Stimulated activated naive CD8-positive, alpha-beta T cell treated with anti-CD3 and anti-CD28 coated beads, Interleukin-15, amount 100 ng/mL, for 72 hours (primary cell): ENCODE results near the gene RANBP17.
"Not testable (repeated sequence)": the region's sequence is repeated elsewhere in the genome, so short reads cannot be mapped to it uniquely, and the experiment has no call there.

Experiments used
- ATAC-seq: fragments of 150-1000 bp; cut with Tn5 transposase; 2 replicates; pipeline ENCODE4 v1.10.0; 2021; ENCODE audit warnings: mild to moderate bottlenecking, moderate library complexity
- DNase-seq, 2 donors: peaks; one replicate each; pipeline ENCODE4 v3.0.0; 2021 to 2022
- H3K27ac Mint-ChIP-seq, 2 donors: one replicate each; pipeline ENCODE4 v1.8.0; 2022; ENCODE audit warnings: mild to moderate bottlenecking in 2 of 2, mixed read lengths in 2 of 2, moderate library complexity in 2 of 2
- H3K27me3 Mint-ChIP-seq: one replicate; pipeline ENCODE4 v1.8.0; 2022; ENCODE audit warnings: mixed read lengths
- H3K4me1 Mint-ChIP-seq: one replicate; pipeline ENCODE4 v1.8.0; 2022; ENCODE audit warnings: mild to moderate bottlenecking, mixed read lengths
- H3K4me3 Mint-ChIP-seq, 2 donors: one replicate each; pipeline ENCODE4 v1.8.0; 2022; ENCODE audit warnings: mild to moderate bottlenecking in 2 of 2, mixed read lengths in 2 of 2, moderate library complexity in 1 of 2
- H3K9me3 Mint-ChIP-seq, 2 donors: one replicate each; pipeline ENCODE4 v1.8.0; 2022; ENCODE audit warnings: mixed read lengths in 2 of 2

Gene RANBP17

DNA sequence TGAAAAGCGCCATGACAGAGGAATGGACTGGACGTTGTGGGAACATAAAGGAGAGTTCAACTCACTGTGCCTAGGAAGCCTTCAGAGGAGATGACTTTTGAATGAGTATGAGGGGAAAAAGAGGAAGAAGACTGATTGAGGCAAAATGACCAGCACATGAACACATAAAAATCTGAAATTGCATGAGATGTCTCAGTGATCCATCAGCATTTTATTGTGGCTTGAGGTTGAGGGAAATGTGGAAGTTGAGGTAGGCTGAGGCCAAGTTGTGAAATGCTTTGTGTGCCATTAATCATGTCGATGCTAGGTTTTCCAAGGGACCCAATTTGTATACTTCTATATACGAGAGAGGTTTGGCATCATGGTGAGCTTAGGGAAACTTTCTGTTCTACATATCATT is 306.4 kb downstream of the RANBP17 start:
- no peak overlapping the region for H3K4me3 Mint-ChIP-seq
- no peaks in the 10 kb centered on the region for H3K9me3 Mint-ChIP-seq
- ATAC-seq, result no peak
- no peaks in the 10 kb centered on the region for H3K4me1 Mint-ChIP-seq
- DNase-seq, result no peak
- H3K27me3 Mint-ChIP-seq, result no peaks in the 10 kb centered on the region
- no peak overlapping the region for H3K27ac Mint-ChIP-seq

DNA sequence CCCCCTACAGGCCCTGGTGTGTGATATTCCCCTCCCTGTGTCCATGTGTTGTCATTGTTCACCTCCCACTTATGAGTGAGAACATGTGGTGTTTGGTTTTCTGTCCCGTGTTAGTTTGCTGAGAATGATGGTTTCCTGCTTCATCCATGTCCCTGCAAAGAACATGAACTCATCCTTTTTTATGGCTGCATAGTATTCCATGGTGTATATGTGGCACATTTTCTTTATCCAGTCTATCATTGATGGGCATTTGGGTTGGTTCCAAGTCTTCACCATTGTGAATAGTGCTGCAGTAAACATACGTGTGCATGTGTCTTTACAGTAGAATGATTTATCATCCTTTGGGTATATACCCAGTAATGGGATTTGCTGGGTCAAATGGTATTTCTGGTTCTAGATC is 313.1 kb downstream of the RANBP17 start:
- H3K9me3 Mint-ChIP-seq, H3K4me3 Mint-ChIP-seq, H3K27ac Mint-ChIP-seq, ATAC-seq, DNase-seq, H3K4me1 Mint-ChIP-seq: not testable (repeated sequence)
- H3K27me3 Mint-ChIP-seq, result peaks cover 11% of the 10 kb centered on the region

DNA sequence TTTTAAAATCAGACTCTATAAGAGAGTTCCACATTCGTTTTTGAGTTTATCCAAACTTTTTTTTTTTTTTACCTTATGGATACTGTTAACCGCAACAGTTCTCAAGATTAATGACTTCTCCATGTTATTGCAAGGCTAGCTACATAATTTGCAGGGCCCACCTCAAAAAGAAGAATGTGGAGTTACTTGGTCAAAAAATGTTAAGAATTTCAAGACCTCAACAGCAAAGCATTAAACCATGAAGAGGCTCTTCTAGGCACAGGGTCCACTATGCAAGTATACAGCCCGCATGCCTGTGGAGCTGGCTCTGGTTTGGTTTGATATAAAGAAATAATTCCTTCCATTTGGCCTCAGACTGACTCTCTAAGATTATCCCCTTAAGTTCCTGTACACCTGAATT is 313.9 kb downstream of the RANBP17 start:
- no peak for DNase-seq
- Mint-ChIP-seq H3K4me1 (no peaks in the 10 kb centered on the region), H3K9me3 (no peaks in the 10 kb centered on the region), H3K27me3 (peaks cover 16% of the 10 kb centered on the region), H3K4me3 (no peak overlapping the region), H3K27ac (no peak overlapping the region)
- ATAC-seq, result no peak

DNA sequence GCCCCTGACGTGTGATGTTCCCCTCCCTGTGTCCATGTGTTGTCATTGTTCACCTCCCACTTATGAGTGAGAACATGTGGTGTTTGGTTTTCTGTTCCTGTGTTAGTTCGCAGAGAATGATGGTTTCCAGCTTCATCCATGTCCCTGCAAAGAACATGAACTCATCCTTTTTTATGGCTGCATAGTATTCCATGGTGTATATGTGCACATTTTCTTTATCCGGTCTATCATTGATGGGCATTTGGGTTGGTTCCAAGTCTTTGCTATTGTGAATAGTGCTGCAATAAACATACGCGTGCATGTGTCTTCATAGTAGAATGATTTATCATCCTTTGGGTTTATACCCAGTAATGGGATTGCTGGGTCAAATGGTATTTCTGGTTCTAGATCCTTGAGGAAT is 316.4 kb downstream of the RANBP17 start:
- not testable (repeated sequence) for H3K9me3 Mint-ChIP-seq, H3K4me1 Mint-ChIP-seq, DNase-seq, H3K27ac Mint-ChIP-seq, H3K4me3 Mint-ChIP-seq, ATAC-seq
- H3K27me3 Mint-ChIP-seq, result peaks cover 16% of the 10 kb centered on the region

DNA sequence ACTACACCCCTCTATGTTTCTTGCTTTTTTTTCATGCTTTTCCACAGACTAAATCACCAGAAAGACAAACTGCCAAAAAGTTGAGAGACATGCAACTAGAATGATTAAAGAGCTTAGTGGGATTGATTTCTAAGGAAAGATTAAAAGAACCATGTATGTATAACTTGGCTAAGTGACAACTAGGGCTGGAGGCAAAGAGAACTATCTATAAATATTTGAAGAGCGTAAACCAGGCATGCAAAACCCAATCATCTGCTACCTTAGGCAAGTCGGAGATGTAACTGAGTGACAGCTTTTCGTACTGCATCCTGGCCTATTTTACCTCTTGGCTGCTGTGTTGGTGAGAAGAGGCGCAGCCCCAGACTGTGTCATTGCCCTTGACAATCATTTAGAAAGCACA is 326.2 kb downstream of the RANBP17 start:
- Mint-ChIP-seq H3K27me3 (no peaks in the 10 kb centered on the region), H3K4me3 (no peak overlapping the region), H3K4me1 (no peaks in the 10 kb centered on the region), H3K9me3 (no peaks in the 10 kb centered on the region), H3K27ac (no peak overlapping the region)
- no peak for DNase-seq
- ATAC-seq, result no peak

DNA sequence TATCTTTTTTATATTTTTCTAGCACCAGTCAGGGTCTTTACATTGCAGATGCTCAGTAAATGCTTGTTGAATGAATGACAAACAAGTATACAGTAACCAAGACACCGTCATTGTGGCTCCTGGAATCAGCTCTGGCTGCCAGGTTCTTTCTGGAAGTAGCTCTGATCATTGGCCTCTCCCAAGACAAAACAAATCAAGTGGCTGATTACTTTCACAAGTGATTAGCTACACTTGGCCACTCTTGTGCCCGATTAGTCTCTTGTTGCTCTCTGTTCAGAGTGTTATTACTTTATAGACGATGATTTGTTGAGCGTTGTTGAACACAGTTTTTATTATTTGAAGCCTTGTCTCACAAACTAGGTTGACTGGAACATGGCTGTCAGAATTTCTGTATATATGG is 327.6 kb downstream of the RANBP17 start:
- Mint-ChIP-seq H3K27me3 (no peaks in the 10 kb centered on the region), H3K4me3 (no peak overlapping the region), H3K27ac (no peak overlapping the region), H3K4me1 (no peaks in the 10 kb centered on the region), H3K9me3 (no peaks in the 10 kb centered on the region)
- DNase-seq, result no peak
- ATAC-seq, result no peak

DNA sequence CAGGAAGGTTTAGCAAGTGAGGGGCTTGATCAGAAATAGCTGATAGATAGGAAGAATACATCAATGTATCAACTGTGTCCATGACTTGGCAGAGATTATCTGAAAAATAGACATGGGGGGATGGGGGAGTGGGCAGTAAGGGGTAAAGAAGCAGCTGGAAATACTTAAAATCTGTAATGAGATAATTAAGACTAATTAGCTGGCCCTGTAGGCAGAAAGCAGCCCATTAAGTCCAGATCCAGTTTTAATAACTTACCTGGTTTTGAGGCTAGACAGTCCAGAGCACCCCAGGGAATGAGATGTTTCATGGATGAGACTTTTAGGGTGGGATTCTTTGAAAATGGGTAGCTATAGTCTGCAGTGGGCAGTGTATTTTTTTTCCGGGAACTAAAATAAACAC is 330.3 kb downstream of the RANBP17 start:
- DNase-seq, result no peak
- no peak for ATAC-seq
- no peaks in the 10 kb centered on the region for H3K27me3 Mint-ChIP-seq
- no peaks in the 10 kb centered on the region for H3K9me3 Mint-ChIP-seq
- no peak overlapping the region for H3K27ac Mint-ChIP-seq
- no peaks in the 10 kb centered on the region for H3K4me1 Mint-ChIP-seq
- H3K4me3 Mint-ChIP-seq, result no peak overlapping the region

DNA sequence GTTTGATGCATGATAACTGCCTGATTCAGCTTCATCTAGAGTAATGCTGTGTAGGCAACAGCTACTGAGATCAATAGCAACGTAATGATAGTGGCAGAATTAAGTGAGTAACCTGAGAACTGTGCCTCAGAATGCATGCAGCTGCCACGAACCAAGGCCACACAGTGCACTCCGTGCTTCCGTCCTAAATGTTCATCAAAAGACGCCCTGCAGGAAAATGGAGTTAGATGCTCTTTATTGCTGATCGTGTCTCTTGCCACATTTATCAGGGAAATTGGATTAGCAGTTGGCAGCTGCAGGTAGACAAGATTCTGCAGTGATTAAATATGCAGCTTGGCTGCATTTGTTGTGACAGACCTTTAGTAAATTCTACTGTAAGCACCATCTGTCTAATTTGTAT is 339.5 kb downstream of the RANBP17 start:
- DNase-seq (no peak), ATAC-seq (no peak)
- Mint-ChIP-seq H3K27me3 (no peaks in the 10 kb centered on the region), H3K9me3 (no peaks in the 10 kb centered on the region), H3K27ac (no peak overlapping the region), H3K4me3 (no peak overlapping the region), H3K4me1 (no peaks in the 10 kb centered on the region)

DNA sequence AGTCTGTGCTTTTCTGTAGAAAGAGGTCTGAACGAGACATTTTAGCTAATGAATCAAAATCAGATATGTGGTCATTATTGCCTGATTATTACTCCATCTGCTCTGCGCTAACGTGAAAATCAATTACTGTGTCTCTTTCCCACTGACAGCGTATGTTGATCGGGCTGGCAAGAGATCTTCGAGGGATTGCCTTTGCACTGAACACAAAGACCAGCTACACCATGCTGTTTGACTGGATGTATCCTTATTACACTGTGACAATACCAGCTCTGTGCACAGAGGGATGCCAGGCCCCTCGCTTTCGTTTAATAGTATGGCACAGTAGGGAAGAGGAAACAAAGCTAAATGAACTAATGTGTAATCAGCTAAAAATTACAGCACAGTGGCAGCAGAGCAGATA is 343.6 kb downstream of the RANBP17 start:
- Mint-ChIP-seq H3K4me3 (no peak overlapping the region), H3K9me3 (no peaks in the 10 kb centered on the region), H3K27me3 (no peaks in the 10 kb centered on the region), H3K4me1 (no peaks in the 10 kb centered on the region), H3K27ac (no peak overlapping the region)
- DNase-seq (no peak), ATAC-seq (no peak)

DNA sequence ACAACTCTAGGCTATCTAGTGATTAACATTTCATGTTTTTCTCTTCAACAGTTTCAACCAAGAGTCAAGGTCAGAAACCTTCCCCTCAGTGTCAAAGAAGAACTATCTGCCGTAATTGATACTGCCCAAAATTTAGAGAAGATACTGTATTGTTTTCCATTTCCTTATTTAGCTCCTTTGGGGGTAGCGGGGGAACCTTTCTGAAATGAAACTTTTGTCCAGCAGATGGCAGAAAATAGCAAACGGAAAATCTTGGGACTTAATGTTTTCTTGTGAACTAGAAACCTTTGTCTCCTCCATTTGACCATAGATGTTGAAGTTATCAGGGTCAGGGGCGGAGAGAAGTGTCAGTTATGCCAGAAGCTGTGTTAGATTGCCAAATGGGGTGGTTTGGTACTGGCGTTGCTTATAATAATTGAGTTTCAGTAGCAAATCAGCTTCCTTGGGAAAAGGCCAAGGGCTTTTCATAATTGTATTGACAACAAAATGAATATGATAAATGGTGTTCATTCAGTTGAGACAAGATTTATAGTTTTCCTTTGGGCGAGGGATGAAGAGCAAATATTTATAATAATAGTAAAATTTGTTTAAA is 345.5 kb downstream of the RANBP17 start:
- no peak overlapping the region for H3K27ac Mint-ChIP-seq
- no peak overlapping the region for H3K4me3 Mint-ChIP-seq
- no peaks in the 10 kb centered on the region for H3K4me1 Mint-ChIP-seq
- H3K9me3 Mint-ChIP-seq, result no peaks in the 10 kb centered on the region
- ATAC-seq, result no peak
- no peaks in the 10 kb centered on the region for H3K27me3 Mint-ChIP-seq
- DNase-seq, result peak; percentile 7 to 13

DNA sequence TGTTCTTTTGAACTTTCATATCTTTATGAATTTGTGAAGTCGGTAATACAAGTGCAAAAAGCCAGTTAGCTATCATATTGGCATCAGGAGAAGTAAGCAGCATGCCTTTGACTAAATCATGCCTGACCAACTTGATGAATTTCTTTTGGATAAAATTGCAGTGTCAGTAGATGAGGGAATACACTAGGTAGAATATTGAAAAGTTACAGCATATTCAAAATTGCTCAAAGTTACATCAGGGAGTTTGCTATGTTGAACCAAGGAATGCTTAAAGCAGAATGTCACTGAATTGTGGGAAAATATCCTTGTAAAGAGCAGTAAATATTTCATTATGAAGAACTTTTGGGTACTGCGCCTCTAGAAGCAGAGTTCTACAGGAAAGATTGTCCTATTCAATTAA is 360.1 kb downstream of the RANBP17 start:
- Mint-ChIP-seq H3K9me3 (no peaks in the 10 kb centered on the region), H3K4me1 (no peaks in the 10 kb centered on the region), H3K27me3 (peaks cover 24% of the 10 kb centered on the region), H3K27ac (no peak overlapping the region), H3K4me3 (no peak overlapping the region)
- ATAC-seq (no peak), DNase-seq (no peak)

DNA sequence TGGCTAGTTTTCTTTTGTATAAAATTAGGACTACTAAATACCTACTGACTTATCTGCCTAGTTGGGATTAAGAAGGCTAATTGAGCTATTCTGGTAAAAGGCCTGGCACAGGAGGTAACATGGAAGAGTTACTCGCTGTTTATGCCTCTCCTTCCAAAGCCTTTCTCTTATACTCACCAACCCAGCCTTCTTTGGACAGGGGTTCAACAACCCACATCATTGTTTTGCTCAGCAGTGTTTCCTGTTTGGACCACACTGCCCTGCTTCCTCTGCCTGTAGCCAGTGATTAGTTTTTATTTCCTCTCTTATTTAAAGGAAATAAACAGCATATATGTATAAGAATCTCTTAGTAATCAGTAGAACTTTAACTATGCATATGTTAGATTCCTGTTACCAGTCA is 362.1 kb downstream of the RANBP17 start:
- H3K27me3 Mint-ChIP-seq, result peaks cover 7% of the 10 kb centered on the region
- H3K4me1 Mint-ChIP-seq, result no peaks in the 10 kb centered on the region
- ATAC-seq, result no peak
- no peak for DNase-seq
- H3K4me3 Mint-ChIP-seq, result no peak overlapping the region
- H3K27ac Mint-ChIP-seq, result peak overlapping the region in 1 of 2 donors; percentile 6
- no peaks in the 10 kb centered on the region for H3K9me3 Mint-ChIP-seq

DNA sequence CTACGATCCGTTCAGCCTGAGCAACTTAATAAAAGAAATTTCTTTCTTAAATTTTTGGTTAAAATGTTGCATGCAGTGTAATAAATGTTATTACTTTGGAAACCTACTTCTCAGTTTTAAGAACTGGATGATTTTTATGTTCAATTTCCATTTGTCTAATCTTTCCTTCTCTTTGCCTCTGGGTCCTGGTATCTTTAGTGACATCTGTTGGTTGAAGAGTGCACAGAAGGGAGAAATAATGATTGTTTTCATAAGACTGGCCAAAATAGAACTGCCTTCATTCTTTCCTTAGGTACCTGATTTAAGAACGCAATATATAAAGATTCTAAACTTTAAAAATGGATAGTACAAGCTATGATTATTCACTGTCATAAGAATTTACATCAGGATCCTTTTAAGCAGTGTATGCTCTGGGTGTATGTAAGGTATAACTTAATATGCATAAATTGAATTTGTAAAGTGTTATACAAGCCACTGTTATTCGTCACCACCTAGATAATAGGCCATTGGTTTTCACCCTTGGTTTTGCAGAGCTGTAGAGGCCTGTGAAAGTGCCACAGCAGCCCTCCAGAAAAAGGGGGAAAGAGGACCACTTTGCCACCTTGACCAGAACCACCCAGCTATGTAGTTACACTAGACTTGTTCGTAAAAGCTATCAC is 364.4 kb downstream of the RANBP17 start:
- Mint-ChIP-seq H3K27ac (no peak overlapping the region), H3K27me3 (no peaks in the 10 kb centered on the region), H3K4me1 (no peaks in the 10 kb centered on the region), H3K4me3 (no peak overlapping the region), H3K9me3 (no peaks in the 10 kb centered on the region)
- ATAC-seq, result no peak
- DNase-seq, result no peak

DNA sequence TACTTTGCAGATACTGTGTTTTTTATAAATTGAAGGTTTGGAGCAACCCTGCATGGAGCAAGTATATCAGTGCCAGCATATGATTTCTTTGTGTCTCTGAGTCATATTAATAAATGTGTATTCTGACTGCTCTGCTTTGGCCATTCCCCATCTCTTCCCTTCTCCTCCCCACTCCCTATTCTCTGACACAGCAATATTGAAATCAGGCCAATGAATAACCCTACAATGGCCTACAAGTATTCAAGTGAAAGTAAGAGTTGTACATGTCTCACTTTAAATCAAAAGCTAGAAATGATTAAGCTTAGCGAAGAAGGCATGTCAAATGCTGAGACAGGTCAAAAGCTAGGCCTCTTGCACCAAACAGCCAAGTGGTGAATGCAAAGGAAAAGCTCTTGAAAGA is 365.0 kb downstream of the RANBP17 start:
- no peak for ATAC-seq
- no peak overlapping the region for H3K27ac Mint-ChIP-seq

DNA sequence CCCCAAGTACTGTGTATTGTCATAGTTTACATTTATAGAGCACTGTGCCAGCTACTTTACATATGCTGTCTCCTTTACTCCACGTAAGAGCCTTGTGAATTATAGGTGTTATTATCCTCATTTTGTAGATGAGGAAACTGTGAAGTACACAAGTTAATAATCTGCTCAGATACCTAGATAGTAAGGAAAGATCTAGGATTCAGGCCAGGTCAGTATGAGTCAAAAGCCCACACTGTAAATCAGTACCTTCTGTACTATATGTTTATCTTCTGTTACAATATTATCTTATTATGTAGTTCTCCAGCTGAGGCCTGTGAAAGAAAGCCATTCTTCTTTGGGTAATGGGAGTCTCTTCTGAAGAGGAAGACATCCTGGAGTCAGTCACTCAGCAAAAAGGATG is 374.8 kb downstream of the RANBP17 start:
- no peak for ATAC-seq
- no peak for DNase-seq
- Mint-ChIP-seq H3K27ac (no peak overlapping the region), H3K4me1 (no peaks in the 10 kb centered on the region), H3K27me3 (no peaks in the 10 kb centered on the region), H3K4me3 (no peak overlapping the region), H3K9me3 (no peaks in the 10 kb centered on the region)

More for the DNA sequence above, 365.0 kb downstream of the RANBP17 start:
- H3K4me3 Mint-ChIP-seq, result no peak overlapping the region
- no peak for DNase-seq
- no peaks in the 10 kb centered on the region for H3K9me3 Mint-ChIP-seq
- H3K27me3 Mint-ChIP-seq, result no peaks in the 10 kb centered on the region
- H3K4me1 Mint-ChIP-seq, result no peaks in the 10 kb centered on the region

DNA sequence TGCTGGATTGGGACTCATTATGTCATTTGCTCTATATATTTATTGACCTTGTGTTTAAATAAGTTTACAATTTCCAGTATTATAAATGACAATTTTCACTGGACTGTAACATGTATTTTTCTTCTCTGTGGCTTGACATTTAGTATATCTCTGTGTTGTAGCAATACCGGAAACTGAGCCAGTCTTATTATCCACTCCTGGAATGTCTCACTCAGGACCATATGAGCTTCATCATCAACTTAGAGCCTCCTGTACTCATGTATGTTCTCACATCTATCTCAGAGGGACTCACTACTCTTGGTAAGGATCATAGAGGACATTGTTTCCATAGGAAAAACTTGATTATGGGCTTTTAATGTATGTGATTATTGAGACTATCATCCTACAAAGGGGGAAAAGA is 380.7 kb downstream of the RANBP17 start:
- ATAC-seq, result no peak
- no peaks in the 10 kb centered on the region for H3K27me3 Mint-ChIP-seq
- H3K27ac Mint-ChIP-seq, result no peak overlapping the region
- H3K9me3 Mint-ChIP-seq, result peaks cover under 1% of the 10 kb centered on the region in 2 donors
- no peak for DNase-seq
- H3K4me1 Mint-ChIP-seq, result no peaks in the 10 kb centered on the region
- no peak overlapping the region for H3K4me3 Mint-ChIP-seq

DNA sequence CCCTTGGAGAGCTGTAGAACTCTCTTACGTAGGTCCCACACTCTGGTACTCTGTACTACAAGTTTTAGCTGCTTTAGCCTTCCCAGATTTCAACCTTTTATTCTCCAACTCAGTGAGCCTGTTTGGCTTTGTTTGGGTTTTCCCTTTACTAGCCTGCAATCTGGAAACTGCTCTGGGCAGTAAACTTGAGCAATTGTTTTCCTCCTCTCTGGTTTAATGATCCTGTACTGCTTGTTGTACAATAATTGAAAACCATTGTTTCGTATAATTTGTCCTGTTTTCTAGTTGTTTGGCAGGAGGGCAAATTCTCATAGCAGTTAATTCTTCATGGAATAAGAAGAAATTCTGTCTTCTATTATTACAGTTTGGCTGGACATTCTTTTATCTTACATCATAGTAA is 384.4 kb downstream of the RANBP17 start:
- Mint-ChIP-seq H3K27me3 (no peaks in the 10 kb centered on the region), H3K4me3 (no peak overlapping the region), H3K9me3 (peaks cover 19 to 31% of the 10 kb centered on the region in 2 donors), H3K27ac (no peak overlapping the region), H3K4me1 (no peaks in the 10 kb centered on the region)
- no peak for DNase-seq
- no peak for ATAC-seq
